Mucosa of gallbladder (tissue), 1 donor: ENCODE measurements around the gene SLC2A4RG. TPM values are rescaled to one million over a fixed set of nuclear protein-coding genes. Genes with fewer than 3 reads are reported as not detected.
"Not testable (repeated sequence)": the region's sequence is repeated elsewhere in the genome, so short reads cannot be mapped to it uniquely, and the experiment has no call there.

Experiments
- DNase-seq: peaks from one replicate; pipeline ENCODE4 v3.0.0-alpha.2; 2020; ENCODE audit warnings: low spot score
- total RNA-seq: library from RNA; stranded (reverse); gene quantifications from one replicate; pipeline ENCODE4 v1.2.1, GENCODE V29; 2021
- donor health status: DM: no; HTN: no; CAD: no.

SLC2A4RG gene
- total RNA-seq, 1 donor from 2014 or later = 93.6 TPM

DNA sequence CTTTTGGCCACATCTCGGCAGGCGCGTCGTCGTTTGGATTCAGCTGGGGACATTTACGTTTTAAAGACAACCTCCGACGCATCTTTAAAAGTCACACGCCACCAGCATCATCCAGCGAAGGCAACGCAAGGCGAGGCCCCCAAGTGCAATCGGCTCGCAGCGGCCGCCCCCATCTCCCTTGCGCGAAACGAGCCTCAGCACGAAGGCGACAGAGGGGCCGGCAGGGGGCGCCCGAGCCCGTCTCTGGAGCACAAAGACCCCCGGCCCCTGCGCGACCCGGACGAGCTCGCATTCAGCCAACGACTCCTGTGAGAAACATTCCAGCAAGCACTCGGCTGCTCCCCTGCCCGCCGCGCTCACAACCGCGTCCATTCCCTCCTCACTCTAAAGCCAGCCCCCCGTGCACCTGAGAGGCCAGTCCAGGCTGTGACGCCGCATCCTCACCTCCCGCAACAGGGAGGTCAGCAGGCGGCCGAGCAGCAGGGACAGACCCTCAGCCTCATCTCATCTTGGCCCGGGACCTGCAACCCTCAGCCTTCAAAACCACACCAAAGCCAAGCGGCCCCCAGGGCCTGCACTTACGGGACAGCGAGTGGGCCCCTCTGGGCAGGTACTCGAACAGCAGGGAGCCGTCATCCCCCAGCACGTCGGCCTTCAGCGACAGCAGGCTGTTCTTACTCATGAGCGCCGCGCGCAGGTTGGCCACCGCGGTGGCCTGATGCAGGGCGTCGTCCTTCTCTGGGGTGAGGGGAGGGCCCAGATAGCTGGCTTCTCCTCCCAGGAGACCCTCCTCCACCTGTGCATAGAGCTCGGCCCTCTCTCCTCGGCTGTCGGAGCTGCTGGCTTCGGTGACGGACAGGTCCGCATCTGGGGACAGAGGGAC, 35.8 kb downstream of the SLC2A4RG start:
- no peak for DNase-seq

DNA sequence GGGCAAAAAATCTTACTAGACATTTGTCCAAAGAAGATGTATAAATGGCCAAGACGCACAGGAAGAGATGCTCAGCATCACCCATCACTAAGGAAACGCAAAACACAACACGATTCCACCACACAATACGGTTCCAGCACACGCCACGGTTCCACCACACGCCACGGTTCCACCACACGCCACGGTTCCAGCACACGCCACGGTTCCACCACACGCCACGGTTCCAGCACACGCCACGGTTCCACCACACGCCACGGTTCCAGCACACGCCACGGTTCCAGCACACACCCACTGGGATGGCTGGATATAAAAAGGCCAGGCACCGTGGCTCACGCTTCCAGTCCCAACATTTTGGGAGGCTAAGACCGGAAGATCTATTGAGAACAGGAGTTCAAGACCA, 37.3 kb downstream of the SLC2A4RG start:
- DNase-seq = not testable (repeated sequence)

DNA sequence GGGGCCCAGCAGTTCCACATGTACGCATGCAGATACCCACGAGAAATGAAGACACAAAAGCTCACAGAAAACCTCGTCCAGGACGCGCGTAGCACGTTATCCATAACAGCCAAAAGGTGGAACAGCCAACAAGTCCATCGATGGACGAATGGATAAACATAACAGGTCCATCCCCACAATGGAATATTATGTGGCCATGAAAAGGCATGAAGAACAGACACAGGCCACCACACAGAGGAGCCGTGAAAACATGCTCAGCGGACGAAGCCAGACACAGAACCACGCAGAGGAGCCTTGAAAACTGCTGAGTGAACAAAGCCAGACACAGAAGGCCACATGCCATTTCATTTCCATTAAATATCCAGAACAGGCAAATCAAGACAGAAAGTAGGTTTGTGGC, 38.0 kb downstream of the SLC2A4RG start:
- DNase-seq = no peak

DNA sequence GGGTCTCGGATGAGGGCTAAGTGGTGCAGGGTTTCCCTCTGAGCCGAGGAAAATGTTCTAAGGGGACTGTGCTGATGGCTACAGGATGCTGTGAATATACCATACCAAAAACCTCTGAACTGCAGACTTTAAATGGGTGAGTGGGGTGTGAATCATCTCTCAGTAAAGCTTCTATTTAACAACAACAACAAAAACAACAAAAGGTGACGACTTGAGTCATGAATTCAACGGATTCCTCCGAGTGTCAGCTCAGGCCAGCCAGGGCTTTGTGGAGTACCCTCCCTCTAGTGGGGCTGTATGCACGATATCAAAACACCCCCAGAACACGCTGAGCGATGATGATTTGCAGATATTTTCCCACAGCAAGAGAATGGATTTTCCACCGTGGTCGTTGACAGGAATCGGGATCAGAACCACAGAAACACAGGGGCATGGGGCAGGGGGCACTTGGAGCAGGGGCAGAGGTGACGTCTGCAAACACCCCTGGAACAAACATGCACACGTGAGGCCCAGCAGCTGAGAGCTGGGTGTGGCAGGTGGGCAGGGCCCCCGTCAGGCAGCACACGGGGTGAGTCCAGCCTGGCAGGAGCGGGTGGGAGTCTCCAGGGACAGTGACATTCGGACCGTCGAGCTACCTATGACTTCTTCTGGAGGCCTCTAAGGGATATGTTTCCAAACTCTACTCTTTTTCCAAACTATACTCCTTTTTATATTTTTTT, 38.6 kb downstream of the SLC2A4RG start:
- DNase-seq = no peak

DNA sequence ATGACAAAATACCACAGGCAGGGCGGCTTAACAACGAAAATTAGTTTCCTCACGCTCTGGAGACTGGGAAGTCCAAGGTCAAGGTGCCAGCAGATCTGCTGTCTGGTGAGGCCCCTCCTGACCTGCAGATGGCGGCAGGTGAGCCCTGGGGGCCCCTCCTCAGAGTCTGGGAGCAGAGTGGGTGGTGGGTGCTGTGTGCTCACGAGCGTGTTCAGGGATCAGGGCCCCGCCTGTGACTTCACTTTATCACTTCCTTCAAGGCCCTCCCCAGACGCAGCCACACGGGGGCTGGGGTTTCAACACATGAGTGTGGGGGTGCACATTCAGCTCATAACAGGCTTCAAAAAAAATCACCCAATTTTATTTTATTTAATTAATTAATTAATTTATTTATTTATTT, 39.3 kb downstream of the SLC2A4RG start:
- DNase-seq = no peak

DNA sequence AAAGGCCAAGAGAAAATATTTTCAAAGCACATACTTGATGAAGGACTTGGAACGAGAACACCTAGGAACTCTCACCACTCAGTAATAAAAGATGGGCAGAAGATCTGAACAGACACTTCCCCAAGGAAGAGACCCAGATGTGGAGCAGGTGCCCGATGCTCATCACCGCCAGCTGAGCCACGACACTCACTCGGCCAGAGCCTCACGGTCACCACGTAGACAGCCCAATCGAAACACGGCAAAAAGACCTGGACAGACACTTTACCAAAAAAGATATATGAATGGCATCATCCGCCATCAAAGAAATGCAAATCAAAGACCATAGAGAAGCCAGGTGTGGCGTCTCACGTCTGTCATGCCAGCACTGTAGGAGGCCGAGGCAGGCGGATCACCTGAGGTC, 41.6 kb downstream of the SLC2A4RG start:
- DNase-seq = no peak

DNA sequence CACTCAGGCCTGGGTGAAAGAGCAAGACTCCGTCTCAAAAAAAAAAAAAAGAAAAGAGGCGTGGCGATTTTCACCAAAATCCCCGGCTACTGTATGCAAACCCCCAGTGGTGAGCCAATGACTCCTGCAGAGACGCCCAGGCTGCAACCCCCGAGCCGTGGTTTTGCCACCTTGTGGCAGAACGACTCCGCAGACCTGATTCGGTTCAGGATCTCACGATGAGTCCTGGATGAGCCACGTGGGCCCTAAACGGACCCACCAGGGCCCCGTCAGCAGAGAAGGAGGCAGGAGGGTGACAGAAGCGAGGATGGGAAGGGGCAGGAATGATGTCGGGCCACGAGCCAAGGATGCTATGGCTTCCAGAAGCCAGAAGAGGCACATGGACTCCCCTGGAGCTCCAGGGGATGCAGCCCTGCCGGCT, 42.5 kb downstream of the SLC2A4RG start:
- no peak for DNase-seq

DNA sequence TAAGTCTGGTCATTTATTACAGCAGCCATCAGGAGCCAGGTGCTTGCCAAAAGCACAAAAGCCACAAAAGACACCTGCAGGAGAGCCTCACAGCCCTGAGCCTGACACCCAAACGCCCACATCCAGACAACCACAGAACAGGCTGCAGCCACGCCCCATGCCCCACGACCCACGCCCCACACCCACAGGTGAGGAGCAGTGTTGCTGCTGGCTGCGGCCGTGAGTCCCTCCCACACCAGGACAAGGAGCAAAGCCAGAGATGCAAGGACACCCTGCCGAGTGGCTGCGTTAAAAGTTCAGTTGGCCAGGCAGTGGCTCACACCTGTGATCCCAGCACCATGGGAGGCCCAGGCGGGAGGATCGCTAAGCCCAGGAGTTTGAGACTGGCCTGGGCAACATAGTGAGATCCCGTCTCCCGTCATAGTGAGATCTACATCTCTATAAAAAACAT, 43.0 kb downstream of the SLC2A4RG start:
- DNase-seq = no peak

DNA sequence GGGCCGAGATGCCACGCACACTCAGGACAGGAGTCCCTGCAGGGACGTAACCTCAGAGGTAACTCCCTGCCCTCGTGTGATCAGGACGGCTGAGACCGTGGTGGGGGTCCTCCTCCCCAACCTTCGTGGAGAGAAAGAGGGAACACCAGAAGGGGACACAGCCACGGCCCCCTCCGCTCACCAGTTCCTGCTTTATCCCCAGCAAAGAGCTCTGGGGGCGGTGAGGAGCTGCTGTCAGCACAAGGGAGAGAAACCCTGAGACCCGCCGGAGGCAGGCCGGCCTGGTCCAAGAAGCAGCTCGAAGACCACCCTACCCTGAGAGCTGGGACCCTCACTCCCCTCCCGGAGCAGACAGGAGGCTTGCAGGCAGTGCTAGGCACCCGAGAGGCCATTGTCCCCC, 44.4 kb downstream of the SLC2A4RG start:
- no peak for DNase-seq

DNA sequence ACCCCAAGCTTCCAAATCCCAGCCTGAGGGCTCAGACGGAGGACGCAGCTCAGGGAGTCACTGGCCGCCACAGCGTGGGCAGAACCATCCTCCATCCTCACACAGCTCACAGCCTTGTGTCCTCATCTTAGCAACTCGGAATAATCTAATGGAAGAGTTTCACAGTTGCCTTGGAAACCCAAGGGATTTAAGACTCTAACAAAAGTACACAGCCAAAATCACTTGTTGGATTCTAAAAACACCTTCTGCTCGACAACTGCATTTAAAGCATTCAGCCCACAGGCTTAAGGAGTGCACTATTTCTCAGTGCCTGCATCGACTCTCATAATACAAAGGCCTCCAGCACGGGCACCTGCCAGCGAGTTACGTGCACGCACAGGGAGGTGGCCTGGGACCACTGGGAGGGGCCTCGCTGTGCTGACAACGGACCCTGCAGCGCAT, 46.1 kb downstream of the SLC2A4RG start:
- DNase-seq = no peak

DNA sequence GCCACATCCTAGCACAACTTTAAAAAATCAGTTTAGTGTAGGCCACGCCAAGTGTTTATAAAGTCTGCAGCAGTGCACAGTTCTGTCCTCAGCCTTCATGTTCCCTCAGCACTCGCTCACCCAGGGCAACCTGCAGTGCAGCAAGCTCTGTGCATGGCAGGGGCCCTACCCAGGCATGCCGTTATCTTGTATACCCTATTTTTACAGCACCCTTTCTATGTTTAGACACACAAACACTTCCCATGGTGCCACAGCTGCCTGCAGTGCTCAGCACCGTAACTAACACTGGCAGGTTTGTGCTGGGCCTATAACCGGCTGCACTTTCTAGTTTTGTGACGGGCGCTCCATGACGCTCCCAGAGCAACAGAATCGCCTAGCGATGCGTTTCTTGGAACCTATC, 47.7 kb downstream of the SLC2A4RG start:
- DNase-seq = no peak

DNA sequence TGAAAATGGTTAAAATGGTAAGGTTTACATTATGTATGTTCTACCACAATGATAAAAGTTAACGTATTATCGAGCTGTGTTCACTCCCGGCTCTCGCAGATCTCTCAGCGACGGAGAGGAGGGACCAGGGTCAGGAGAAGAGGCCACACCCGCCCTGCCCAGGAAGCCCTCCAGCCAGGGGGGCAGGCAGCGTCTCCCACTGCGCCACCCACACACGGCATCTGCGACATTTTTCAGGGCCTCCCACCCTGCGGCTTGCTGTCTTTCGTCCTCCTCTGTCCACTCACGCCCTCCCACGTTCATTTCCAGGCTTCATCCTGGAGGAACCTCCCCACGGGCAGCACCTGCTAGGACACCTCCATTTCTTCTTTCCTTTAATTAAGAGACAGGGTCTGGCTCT, 48.2 kb downstream of the SLC2A4RG start:
- DNase-seq = no peak

DNA sequence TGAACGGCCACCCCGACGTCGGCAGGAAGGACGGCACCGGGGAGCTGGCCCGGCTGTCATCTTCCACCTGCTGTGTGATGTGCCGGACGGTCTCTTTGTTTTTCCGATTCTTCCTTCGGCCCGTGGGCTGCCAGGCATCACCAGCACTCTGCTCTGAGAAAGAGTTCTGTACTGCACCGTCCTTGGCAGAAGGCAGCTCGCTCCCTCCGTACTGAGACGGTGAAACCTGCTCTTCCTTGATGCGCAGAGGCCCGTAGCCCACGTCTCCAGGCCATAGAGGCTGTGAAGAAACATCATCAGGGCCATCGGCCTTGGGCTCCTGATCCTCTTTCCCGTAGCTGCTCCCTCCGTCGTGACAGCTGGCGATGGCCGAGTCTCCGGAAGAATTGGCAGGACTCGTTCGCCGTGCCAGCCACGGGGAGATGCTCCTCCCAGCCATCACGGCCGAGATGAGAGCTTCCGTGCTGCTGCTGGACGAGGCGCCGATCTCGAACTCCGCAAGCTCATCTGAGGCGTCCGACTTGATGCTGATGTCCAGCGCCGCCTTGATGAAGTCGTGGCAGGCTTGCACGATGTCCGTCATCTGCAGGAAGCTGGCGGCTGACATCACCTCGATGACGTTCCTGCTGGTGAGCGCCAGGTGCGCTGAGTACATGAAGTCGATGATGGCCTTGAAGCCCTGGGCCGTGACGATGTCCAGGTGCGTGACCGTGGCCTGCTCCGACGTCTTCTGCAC, 50.4 kb downstream of the SLC2A4RG start:
- no peak for DNase-seq

DNA sequence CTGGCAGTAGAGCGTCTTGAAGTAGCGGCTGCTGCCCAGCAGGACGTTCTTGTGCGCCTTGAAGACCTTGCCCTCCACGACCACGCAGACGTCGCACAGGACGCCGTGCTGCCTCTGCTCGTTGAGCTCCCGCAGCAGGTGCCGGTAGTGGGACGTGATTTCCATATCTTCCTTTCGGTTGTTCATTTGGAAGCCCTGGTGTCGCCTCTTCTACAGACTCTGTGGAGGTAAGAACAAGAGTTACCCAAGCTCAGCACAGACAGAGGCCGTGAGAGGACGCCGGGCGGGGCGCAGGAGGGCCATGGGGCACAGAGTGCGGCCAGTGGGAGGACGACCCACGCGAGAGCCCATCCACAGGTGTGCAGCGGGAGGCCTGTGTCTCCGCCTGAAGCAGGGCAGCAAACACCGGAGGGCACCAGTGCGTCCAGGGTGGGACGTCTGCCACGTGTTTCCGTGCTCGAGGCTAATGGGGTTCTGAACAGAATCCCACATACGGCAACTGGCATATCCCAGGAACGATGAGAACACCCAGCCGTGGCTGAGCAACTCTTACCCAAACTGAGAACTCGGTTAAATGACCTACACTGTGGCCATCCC, 51.1 kb downstream of the SLC2A4RG start:
- DNase-seq = no peak

DNA sequence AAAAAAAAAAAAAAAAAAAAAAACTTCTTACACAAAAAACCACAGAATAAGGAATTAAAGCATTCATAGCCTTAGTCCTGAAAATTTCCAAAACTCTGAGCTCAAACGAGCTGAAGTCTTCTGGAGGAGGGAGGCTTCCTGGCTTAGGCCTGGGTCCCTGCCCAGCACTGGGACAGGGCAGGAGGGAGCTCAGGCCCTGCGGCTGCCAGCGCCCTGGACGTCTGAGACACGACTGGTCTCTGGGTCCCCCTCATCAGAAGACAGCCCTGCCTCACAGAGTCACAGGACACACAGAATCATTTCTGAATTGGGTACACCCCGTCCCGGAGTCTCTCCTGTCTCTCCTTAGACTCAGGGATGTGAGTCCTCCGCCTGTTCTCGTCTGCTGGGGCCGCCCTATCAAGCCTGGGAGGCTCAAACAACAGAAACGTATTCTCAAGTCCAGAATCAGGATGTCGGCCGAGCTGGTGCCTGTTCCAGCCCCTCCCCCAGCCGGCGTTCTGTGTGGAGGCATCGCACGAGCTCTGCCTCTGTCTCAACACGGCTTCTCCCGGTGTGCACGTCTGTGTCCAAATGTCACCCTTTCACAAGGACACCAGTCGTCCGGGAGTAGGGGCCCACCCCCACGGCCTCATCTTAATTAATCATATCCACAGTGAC, 52.1 kb downstream of the SLC2A4RG start:
- DNase-seq = no peak

DNA sequence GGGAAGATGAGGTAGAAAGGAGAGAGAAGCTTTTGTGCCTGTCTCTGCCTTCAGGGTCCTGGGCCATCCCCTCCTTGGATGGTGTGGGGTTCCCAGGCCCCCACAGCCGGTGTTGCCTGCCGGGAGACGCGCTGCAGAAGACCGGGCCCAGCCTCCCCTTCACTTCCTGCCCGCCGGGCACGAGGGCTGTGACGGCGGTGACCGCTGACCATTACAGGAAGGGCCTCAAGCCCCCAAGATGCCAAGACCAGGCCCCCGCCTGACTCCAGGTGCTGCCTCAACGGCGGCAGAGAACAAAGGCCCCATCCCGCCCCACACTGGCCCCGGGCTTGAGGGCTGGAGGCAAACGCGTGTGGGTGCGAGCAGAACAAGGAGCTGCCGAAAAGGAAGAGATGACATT, 53.3 kb downstream of the SLC2A4RG start:
- no peak for DNase-seq

Other genes with a start within 250 kb of the SLC2A4RG start
- gene EEF1A2, start 240.7 kb upstream of the SLC2A4RG start, total RNA-seq = 56.3 TPM
- 793 TPM for gene PPDPF, start 219.0 kb upstream of the SLC2A4RG start, total RNA-seq
- gene PTK6, start 202.4 kb upstream of the SLC2A4RG start, total RNA-seq = 11.0 TPM
- not detected for gene SRMS, start 192.0 kb upstream of the SLC2A4RG start, total RNA-seq
- 1.4 TPM for gene FNDC11, start 185.6 kb upstream of the SLC2A4RG start, total RNA-seq
- gene HELZ2, start 165.5 kb upstream of the SLC2A4RG start, total RNA-seq = 48.9 TPM
- gene GMEB2, start 112.7 kb upstream of the SLC2A4RG start, total RNA-seq = 12.1 TPM
- 11.1 TPM for gene STMN3, start 86.4 kb upstream of the SLC2A4RG start, total RNA-seq
- 30.2 TPM for gene RTEL1, start 81.5 kb upstream of the SLC2A4RG start, total RNA-seq
- gene TNFRSF6B, start 43.1 kb upstream of the SLC2A4RG start, total RNA-seq = 3.2 TPM
- gene ARFRP1, start 31.8 kb upstream of the SLC2A4RG start, total RNA-seq = 52.2 TPM
- gene ZGPAT, start 31.7 kb upstream of the SLC2A4RG start, total RNA-seq = 34.7 TPM
- gene LIME1, start 3.1 kb upstream of the SLC2A4RG start, total RNA-seq = 14.8 TPM
- gene ZBTB46, start 91.5 kb downstream of the SLC2A4RG start, total RNA-seq = 9.0 TPM
- gene ABHD16B, start 121.7 kb downstream of the SLC2A4RG start, total RNA-seq = not detected
- 72.3 TPM for gene TPD52L2, start 125.5 kb downstream of the SLC2A4RG start, total RNA-seq
- 53.0 TPM for gene DNAJC5, start 155.3 kb downstream of the SLC2A4RG start, total RNA-seq
- gene UCKL1, start 216.6 kb downstream of the SLC2A4RG start, total RNA-seq = 42.4 TPM
- 26.1 TPM for gene ZNF512B, start 230.2 kb downstream of the SLC2A4RG start, total RNA-seq
- gene SAMD10, start 239.9 kb downstream of the SLC2A4RG start, total RNA-seq = 12.7 TPM
- 74.7 TPM for gene PRPF6, start 241.4 kb downstream of the SLC2A4RG start, total RNA-seq